BLaER1 (cell line): ENCODE results near the gene CNOT4.
A peak's percentile ranks its signal among the peaks of the same experiment; 100 is the strongest.

ENCODE experiments used
- H3K27ac ChIP-seq: shearing (Covaris generic); formaldehyde crosslinking; 2 replicates; pipeline ENCODE4 v1.8.1; 2022
- H3K27me3 ChIP-seq: shearing (Covaris generic); formaldehyde crosslinking; 2 replicates; pipeline ENCODE4 v1.8.1; 2022
- H3K36me3 ChIP-seq: shearing (Covaris generic); formaldehyde crosslinking; 2 replicates; pipeline ENCODE4 v1.8.1; 2022
- H3K4me1 ChIP-seq: shearing (Covaris generic); formaldehyde crosslinking; 2 replicates; pipeline ENCODE4 v1.8.1; 2022
- H3K4me2 ChIP-seq: shearing (Covaris generic); formaldehyde crosslinking; 2 replicates; pipeline ENCODE4 v1.8.1; 2022
- H3K4me3 ChIP-seq: shearing (Covaris generic); formaldehyde crosslinking; 2 replicates; pipeline ENCODE4 v1.8.1; 2022
- H3K9ac ChIP-seq: shearing (Covaris generic); formaldehyde crosslinking; 2 replicates; pipeline ENCODE4 v1.8.1; 2022
- H3K9me3 ChIP-seq: shearing (Covaris generic); formaldehyde crosslinking; 2 replicates; pipeline ENCODE4 v1.8.1; 2022
- H4K20me1 ChIP-seq: shearing (Covaris generic); formaldehyde crosslinking; 2 replicates; pipeline ENCODE4 v1.8.1; 2022
- Cebpa-rat ChIP-seq: shearing (Covaris generic); IDR thresholded peaks from 2 replicates; pipeline ENCODE4 v1.8.1; 2022

Gene CNOT4

DNA sequence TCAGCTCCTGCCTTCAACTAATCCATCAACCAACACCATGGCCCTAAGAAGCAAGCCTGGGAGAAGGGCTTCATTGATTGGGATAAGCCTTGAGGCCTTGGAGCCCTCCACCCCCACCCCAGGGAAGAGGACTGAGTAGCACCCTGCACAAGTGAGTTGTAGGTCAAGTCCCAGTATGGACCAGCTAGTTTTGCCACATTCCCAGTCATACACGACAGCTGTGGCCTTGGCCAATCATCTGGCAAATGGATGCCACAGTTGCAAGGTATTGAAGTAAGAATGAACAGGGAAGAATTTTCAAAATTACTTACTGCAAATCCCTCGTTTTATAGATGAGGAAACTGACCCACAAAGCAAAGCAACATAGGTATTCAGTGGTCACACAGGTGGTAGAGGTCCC lies 166.5 kb downstream of the CNOT4 start:
- no peak for TF ChIP-seq Cebpa-rat
- Histone ChIP-seq H3K4me3 (no peak overlapping the region), H3K9ac (no peak overlapping the region), H4K20me1 (no peaks in the 10 kb centered on the region), H3K4me2 (no peak overlapping the region), H3K4me1 (no peaks in the 10 kb centered on the region), H3K9me3 (no peaks in the 10 kb centered on the region), H3K27ac (no peak overlapping the region), H3K36me3 (no peaks in the 10 kb centered on the region), H3K27me3 (no peaks in the 10 kb centered on the region)

DNA sequence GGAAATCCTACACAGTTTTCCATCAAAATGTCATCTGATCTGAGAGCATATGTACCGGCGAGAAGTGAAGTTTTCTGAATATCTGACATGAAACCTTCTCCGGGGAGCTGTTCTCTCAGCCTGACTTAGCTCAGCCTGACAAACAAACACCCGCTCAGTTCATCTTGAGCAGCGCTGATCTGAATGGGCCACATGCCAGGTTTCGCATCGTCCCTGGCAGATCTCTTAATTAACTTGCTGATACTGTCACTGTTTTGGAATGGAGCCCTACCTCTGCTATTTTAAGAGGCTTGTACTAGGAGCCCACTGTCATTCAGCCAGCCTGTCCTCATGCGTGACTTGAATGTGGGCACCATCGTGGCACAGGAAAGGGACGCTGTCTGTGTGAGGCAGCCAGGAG lies 167.0 kb downstream of the CNOT4 start:
- Histone ChIP-seq H4K20me1 (no peaks in the 10 kb centered on the region), H3K27ac (no peak overlapping the region), H3K4me2 (no peak overlapping the region), H3K9me3 (no peaks in the 10 kb centered on the region), H3K4me3 (no peak overlapping the region), H3K9ac (no peak overlapping the region), H3K36me3 (no peaks in the 10 kb centered on the region), H3K4me1 (no peaks in the 10 kb centered on the region), H3K27me3 (no peaks in the 10 kb centered on the region)
- no peak for TF ChIP-seq Cebpa-rat

DNA sequence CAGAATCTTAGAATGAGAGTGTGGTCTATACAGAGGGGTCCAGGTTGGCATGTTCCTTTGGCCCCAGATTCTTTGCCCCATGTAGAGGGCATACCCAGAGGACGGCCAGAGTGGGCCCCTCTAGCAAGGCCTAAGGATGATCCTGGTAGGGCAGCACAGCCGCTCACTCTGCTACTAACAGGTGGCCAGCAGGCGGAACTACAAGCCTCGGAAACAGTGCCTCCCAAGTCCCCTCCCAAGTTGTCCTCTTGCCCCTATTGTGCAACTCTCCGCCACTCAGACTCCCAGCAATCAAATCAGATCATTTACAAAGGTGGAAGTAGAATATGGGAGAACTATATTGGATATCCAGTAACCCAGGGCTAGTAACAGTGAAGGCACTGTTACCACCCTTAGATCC lies 168.9 kb downstream of the CNOT4 start:
- Histone ChIP-seq H4K20me1 (no peaks in the 10 kb centered on the region), H3K27ac (no peak overlapping the region), H3K9ac (no peak overlapping the region), H3K4me3 (no peak overlapping the region), H3K27me3 (no peaks in the 10 kb centered on the region), H3K9me3 (no peaks in the 10 kb centered on the region), H3K4me1 (no peaks in the 10 kb centered on the region), H3K36me3 (no peaks in the 10 kb centered on the region), H3K4me2 (no peak overlapping the region)
- no peak for TF ChIP-seq Cebpa-rat

DNA sequence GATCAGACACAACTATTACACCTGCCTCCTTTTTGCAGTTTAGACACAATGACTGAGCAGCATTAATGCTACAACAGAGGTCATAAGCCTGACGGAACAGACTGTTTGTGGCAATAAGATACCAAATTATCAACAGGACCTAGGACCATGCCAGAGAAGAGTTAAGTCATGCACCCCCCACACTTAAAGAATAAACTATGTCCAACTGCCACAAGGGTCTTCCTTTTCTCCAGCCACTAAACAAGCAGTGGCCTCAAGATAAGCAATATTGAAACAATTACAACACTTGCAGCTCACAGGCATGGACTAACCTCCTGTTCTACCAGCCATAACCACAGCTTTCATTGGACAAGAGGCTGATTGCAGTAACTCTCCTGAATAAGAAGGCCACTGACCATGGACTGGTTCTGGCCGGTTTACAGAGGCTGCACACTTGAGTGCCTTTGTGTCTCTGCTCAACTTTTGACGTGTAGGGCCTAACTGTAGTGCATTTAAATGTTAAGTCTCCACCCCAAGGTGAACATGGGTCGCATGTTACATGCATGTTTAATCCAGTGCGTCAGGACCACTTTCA lies 171.8 kb downstream of the CNOT4 start:
- peaks cover 27% of the 10 kb centered on the region for H3K4me1 ChIP-seq
- peaks cover under 1% of the 10 kb centered on the region for H3K9me3 ChIP-seq
- H3K27me3 ChIP-seq = no peaks in the 10 kb centered on the region
- H3K36me3 ChIP-seq = no peaks in the 10 kb centered on the region
- no peak overlapping the region for H3K4me3 ChIP-seq
- no peak overlapping the region for H3K27ac ChIP-seq
- H4K20me1 ChIP-seq = no peaks in the 10 kb centered on the region
- no peak overlapping the region for H3K4me2 ChIP-seq
- TF ChIP-seq Cebpa-rat = no peak
- H3K9ac ChIP-seq = no peak overlapping the region

DNA sequence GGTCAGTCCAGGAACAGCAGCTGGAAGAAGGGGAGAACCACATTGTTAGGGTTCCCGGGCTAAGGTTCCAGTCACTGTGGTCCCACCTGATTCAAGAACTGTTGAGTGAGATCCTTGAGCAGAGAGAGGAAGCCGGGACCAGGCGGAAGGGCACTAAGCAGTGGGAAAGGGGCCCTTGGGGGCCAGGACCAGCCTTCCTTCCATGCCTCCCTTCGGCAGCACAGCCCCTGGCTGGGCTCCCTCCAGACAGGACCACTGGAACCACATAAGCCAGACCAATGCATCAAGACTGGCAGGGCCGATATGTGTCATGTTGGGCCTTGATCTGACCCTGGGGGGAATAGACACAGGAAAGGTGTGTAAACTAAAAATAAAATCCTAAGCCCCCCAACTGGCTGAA lies 172.4 kb downstream of the CNOT4 start:
- no peak for TF ChIP-seq Cebpa-rat
- Histone ChIP-seq H3K27ac (no peak overlapping the region), H3K4me2 (no peak overlapping the region), H4K20me1 (no peaks in the 10 kb centered on the region), H3K36me3 (no peaks in the 10 kb centered on the region), H3K9ac (no peak overlapping the region), H3K27me3 (no peaks in the 10 kb centered on the region), H3K4me1 (peaks cover 29% of the 10 kb centered on the region), H3K9me3 (peaks cover 6% of the 10 kb centered on the region), H3K4me3 (no peak overlapping the region)

DNA sequence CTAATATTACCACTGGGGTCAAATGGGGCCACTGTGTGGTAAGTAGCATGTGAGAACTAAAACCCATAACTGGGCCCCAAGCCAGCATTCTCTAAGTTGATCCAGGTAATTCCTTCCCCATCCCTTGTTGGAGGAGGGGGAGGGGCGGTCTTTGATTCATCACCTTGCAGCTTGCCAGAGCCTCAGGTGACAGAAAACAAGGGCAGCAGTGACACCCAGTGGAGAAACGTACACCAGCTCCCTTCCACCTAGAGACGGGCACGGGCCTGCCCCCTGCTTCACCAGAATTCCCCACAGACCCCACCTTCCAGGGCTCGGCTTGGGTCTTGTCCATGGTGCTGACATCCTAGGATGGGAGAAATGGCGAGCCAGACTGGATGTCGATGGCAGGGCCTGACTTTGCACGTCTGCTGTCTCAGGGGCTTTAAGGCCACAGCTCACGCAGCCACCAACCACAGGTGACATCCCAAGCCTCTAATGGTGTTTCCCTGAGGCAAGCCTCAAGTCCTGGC lies 174.2 kb downstream of the CNOT4 start:
- no peaks in the 10 kb centered on the region for H3K27me3 ChIP-seq
- no peak overlapping the region for H3K27ac ChIP-seq
- no peak overlapping the region for H3K9ac ChIP-seq
- TF ChIP-seq Cebpa-rat = no peak
- peaks cover 23% of the 10 kb centered on the region for H3K9me3 ChIP-seq
- no peaks in the 10 kb centered on the region for H4K20me1 ChIP-seq
- peak overlapping the region; percentile 73 for H3K4me2 ChIP-seq
- peaks cover 29% of the 10 kb centered on the region for H3K4me1 ChIP-seq
- no peak overlapping the region for H3K4me3 ChIP-seq
- H3K36me3 ChIP-seq = no peaks in the 10 kb centered on the region

DNA sequence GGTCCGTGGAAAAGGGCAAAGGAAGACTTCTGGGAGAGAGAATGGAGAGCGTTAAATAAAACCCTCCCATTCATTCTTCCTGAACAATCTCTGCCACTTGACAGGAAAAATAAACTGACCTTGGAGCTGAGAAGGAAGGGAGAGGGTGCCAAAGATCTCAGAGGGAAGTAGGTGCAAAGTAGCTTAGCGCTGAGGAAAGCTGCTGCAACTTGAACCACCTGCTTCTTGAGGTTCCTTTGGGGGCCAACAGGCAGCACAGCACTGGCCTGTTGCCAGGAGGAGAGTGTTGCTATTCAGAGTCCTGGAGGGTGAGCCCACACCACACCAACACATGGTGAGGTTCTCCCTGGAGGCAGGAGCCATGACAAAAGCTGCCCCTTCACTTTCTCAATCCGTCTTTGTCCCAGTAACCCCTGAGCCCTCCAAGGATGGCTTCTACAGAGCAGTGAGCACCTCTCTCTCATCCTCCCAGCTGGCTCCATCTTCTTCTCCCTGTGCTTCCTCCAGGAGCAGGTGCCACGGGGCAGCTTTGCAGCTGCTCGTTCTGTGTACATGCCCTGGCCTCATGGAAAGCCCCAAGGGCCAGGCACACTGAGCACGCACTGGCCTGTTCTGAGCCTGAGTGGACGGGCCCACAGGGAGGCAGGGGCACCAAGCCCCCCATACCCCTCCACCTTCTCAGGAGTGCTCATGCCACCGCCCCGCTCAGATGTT lies 174.9 kb downstream of the CNOT4 start:
- no peaks in the 10 kb centered on the region for H3K36me3 ChIP-seq
- TF ChIP-seq Cebpa-rat = no peak
- H3K27me3 ChIP-seq = no peaks in the 10 kb centered on the region
- peaks cover 29% of the 10 kb centered on the region for H3K4me1 ChIP-seq
- no peaks in the 10 kb centered on the region for H4K20me1 ChIP-seq
- H3K4me2 ChIP-seq = peak overlapping the region; percentile 73
- H3K9me3 ChIP-seq = peaks cover 25% of the 10 kb centered on the region
- no peak overlapping the region for H3K9ac ChIP-seq
- H3K27ac ChIP-seq = no peak overlapping the region
- no peak overlapping the region for H3K4me3 ChIP-seq

DNA sequence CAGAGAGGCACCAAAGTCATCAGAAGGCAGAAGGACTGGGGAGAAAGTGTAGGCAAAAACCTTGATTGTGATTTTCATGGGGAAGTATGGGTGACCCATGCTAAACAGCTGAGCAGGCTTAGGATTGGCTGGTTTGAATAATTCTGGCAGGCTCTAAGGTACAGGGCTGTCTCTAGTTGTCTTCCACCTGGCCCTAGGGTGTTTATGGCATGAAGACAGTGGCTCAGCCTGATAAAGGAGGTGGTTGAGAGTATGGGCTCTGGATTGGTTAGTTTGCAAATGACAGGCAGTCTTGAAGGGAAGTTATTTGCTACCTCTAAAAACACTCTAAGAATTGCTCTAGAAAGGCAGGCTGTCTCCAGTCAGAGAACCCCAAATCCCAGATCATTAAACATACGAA lies 176.0 kb downstream of the CNOT4 start:
- Histone ChIP-seq H3K27me3 (no peaks in the 10 kb centered on the region), H3K4me1 (peaks cover 29% of the 10 kb centered on the region), H3K27ac (no peak overlapping the region), H3K9ac (no peak overlapping the region), H3K4me3 (no peak overlapping the region), H4K20me1 (no peaks in the 10 kb centered on the region), H3K9me3 (peaks cover 25% of the 10 kb centered on the region), H3K36me3 (no peaks in the 10 kb centered on the region), H3K4me2 (no peak overlapping the region)
- no peak for TF ChIP-seq Cebpa-rat

DNA sequence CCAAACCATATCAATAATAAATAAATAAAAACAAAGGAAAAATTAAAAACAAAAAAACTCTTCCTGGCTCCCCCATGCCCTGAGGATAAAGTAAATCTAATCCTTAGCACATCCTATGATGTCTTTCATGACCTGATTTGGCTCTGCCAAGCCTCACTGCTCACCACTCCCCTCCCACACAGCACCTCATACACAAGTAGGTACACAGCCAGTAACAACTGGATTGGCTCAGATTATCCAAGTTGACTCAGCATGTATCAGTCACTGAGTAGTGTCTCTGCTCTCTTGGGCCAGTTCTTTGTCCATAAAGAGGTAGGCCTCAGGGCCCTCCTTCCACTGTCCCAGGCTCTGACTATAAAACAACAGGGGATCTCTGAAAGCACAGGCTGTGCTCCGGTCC lies 176.7 kb downstream of the CNOT4 start:
- Histone ChIP-seq H3K4me3 (no peak overlapping the region), H3K9me3 (peaks cover 25% of the 10 kb centered on the region), H3K4me1 (peaks cover 29% of the 10 kb centered on the region), H3K27me3 (no peaks in the 10 kb centered on the region), H3K27ac (no peak overlapping the region), H3K36me3 (no peaks in the 10 kb centered on the region), H3K9ac (no peak overlapping the region), H3K4me2 (no peak overlapping the region), H4K20me1 (no peaks in the 10 kb centered on the region)
- no peak for TF ChIP-seq Cebpa-rat

DNA sequence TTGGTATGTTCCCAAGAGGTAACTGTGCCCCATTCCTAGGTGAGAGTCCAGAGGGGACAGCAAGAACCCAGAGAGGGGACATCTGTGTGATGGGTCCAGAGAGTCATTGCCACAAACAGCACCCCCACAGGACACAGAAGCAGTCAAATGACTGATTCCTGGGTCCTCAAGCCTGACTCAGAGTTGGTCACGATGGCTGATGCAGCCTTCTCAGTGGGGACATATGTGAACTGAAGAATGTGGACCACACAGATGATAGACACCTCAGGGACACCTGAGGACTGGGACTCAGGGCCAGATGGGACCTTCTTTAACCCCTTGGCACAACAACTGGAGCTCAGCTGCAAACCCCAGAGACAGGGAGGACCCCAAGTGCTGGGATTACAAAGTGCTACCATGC lies 179.8 kb downstream of the CNOT4 start:
- H3K27me3 ChIP-seq = no peaks in the 10 kb centered on the region
- peaks cover 25% of the 10 kb centered on the region for H3K9me3 ChIP-seq
- no peak overlapping the region for H3K4me2 ChIP-seq
- TF ChIP-seq Cebpa-rat = no peak
- peaks cover 22% of the 10 kb centered on the region for H3K4me1 ChIP-seq
- no peak overlapping the region for H3K27ac ChIP-seq
- no peak overlapping the region for H3K9ac ChIP-seq
- no peak overlapping the region for H3K4me3 ChIP-seq
- H3K36me3 ChIP-seq = no peaks in the 10 kb centered on the region
- H4K20me1 ChIP-seq = no peaks in the 10 kb centered on the region
